Measurements from ENCODE around the gene CANT1.
"Not testable (repeated sequence)": the region's sequence is repeated elsewhere in the genome, so short reads cannot be mapped to it uniquely, and the experiment has no call there.

CANT1 gene

GRCh38 chr17:78970834-78971755, 38.5 kb downstream of the CANT1 start:
- no peaks in the 10 kb centered on the region for H3K9me3 ChIP-seq (ENCODE audit: low read depth, low read length)
- DNase-seq (ENCODE audit: low read depth, low spot score) = no peak
- H3K4me3 ChIP-seq = no peak overlapping the region
- peaks cover 7% of the 10 kb centered on the region; the same call in 1 of the 2 replicates for H3K36me3 ChIP-seq (ENCODE audit: insufficient read depth, low read length)
- TF ChIP-seq FOXP2 (optimal IDR thresholded peaks at IDR 0.05; ENCODE audit: control extremely low read depth, extremely low read length, insufficient read depth) (peak; percentile 17), EZH2 (IDR thresholded peaks at IDR 0.05) (no peak)
- H3K27ac ChIP-seq = no peak overlapping the region
- H3K9ac ChIP-seq (ENCODE audit: insufficient read length) = no peak overlapping the region

GRCh38 chr17:78969865-78970264, 39.7 kb downstream of the CANT1 start:
- H3K9ac ChIP-seq (ENCODE audit: insufficient read length) = no peak overlapping the region
- H3K36me3 ChIP-seq (ENCODE audit: insufficient read depth, low read length) = peaks cover 7% of the 10 kb centered on the region; the same call in 1 of the 2 replicates
- no peaks in the 10 kb centered on the region for H3K9me3 ChIP-seq (ENCODE audit: low read depth, low read length)
- no peak for TF ChIP-seq FOXP2 (optimal IDR thresholded peaks at IDR 0.05; ENCODE audit: control extremely low read depth, extremely low read length, insufficient read depth)
- no peak for TF ChIP-seq EZH2 (IDR thresholded peaks at IDR 0.05)
- TF ChIP-seq POLR2AphosphoS5 (IDR thresholded peaks at IDR 0.05; ENCODE audit: borderline replicate concordance, low read depth, low read length) = no peak
- H3K27ac ChIP-seq = no peak overlapping the region
- DNase-seq (ENCODE audit: low read depth, low spot score) = no peak
- H3K4me3 ChIP-seq = no peak overlapping the region

- Histone ChIP-seq H3K36me3 (ENCODE audit: insufficient read depth, low read length) (no peaks in the 10 kb centered on the region; the same call in 1 of the 2 replicates), H3K27ac (no peak overlapping the region), H3K9ac (ENCODE audit: insufficient read length) (no peak overlapping the region), H3K4me3 (no peak overlapping the region), H3K9me3 (ENCODE audit: low read depth, low read length) (no peaks in the 10 kb centered on the region)
- TF ChIP-seq POLR2AphosphoS5 (IDR thresholded peaks at IDR 0.05; ENCODE audit: borderline replicate concordance, low read depth, low read length) = no peak
- no peak for TF ChIP-seq EZH2 (IDR thresholded peaks at IDR 0.05)
- no peak for TF ChIP-seq FOXP2 (optimal IDR thresholded peaks at IDR 0.05; ENCODE audit: control extremely low read depth, extremely low read length, insufficient read depth)
- no peak for DNase-seq (ENCODE audit: low read depth, low spot score)
Observed at GRCh38 chr17:78967782-78968362, 41.7 kb downstream of the CANT1 start.

GRCh38 chr17:78966910-78967600, 42.5 kb downstream of the CANT1 start:
- no peak overlapping the region for H3K27ac ChIP-seq
- no peak overlapping the region for H3K9ac ChIP-seq (ENCODE audit: insufficient read length)
- H3K9me3 ChIP-seq (ENCODE audit: low read depth, low read length) = no peaks in the 10 kb centered on the region
- no peak overlapping the region for H3K4me3 ChIP-seq
- no peaks in the 10 kb centered on the region; the same call in 1 of the 2 replicates for H3K36me3 ChIP-seq (ENCODE audit: insufficient read depth, low read length)
- no peak for DNase-seq (ENCODE audit: low read depth, low spot score)
- TF ChIP-seq POLR2AphosphoS5 (IDR thresholded peaks at IDR 0.05; ENCODE audit: borderline replicate concordance, low read depth, low read length) (no peak), FOXP2 (optimal IDR thresholded peaks at IDR 0.05; ENCODE audit: control extremely low read depth, extremely low read length, insufficient read depth) (no peak), EZH2 (IDR thresholded peaks at IDR 0.05) (no peak)

GRCh38 chr17:78966123-78966813, 43.3 kb downstream of the CANT1 start:
- Histone ChIP-seq H3K9me3 (ENCODE audit: low read depth, low read length) (no peaks in the 10 kb centered on the region), H3K27ac (no peak overlapping the region), H3K9ac (ENCODE audit: insufficient read length) (no peak overlapping the region), H3K36me3 (ENCODE audit: insufficient read depth, low read length) (no peaks in the 10 kb centered on the region; the same call in 1 of the 2 replicates), H3K4me3 (no peak overlapping the region)
- TF ChIP-seq FOXP2 (optimal IDR thresholded peaks at IDR 0.05; ENCODE audit: control extremely low read depth, extremely low read length, insufficient read depth) (no peak), EZH2 (IDR thresholded peaks at IDR 0.05) (no peak), POLR2AphosphoS5 (IDR thresholded peaks at IDR 0.05; ENCODE audit: borderline replicate concordance, low read depth, low read length) (no peak)
- DNase-seq (ENCODE audit: low read depth, low spot score) = no peak

- DNase-seq (ENCODE audit: low read depth, low spot score) = no peak
- Histone ChIP-seq H3K9ac (ENCODE audit: insufficient read length) (no peak overlapping the region), H3K4me3 (no peak overlapping the region)
Observed at GRCh38 chr17:78965491-78965924, 44.1 kb downstream of the CANT1 start.

GRCh38 chr17:78963378-78963777, 46.2 kb downstream of the CANT1 start:
- Histone ChIP-seq H3K36me3 (ENCODE audit: insufficient read depth, low read length) (no peaks in the 10 kb centered on the region), H3K9ac (ENCODE audit: insufficient read length) (no peak overlapping the region), H3K9me3 (ENCODE audit: low read depth, low read length) (no peaks in the 10 kb centered on the region), H3K4me3 (no peak overlapping the region), H3K27ac (no peak overlapping the region)
- TF ChIP-seq POLR2AphosphoS5 (IDR thresholded peaks at IDR 0.05; ENCODE audit: borderline replicate concordance, low read depth, low read length) = no peak
- no peak for TF ChIP-seq EZH2 (IDR thresholded peaks at IDR 0.05)
- no peak for TF ChIP-seq FOXP2 (optimal IDR thresholded peaks at IDR 0.05; ENCODE audit: control extremely low read depth, extremely low read length, insufficient read depth)
- DNase-seq (ENCODE audit: low read depth, low spot score) = no peak

More at GRCh38 chr17:78965491-78965924, 44.1 kb downstream of the CANT1 start:
- Histone ChIP-seq H3K27ac (no peak overlapping the region), H3K9me3 (ENCODE audit: low read depth, low read length) (no peaks in the 10 kb centered on the region), H3K36me3 (ENCODE audit: insufficient read depth, low read length) (no peaks in the 10 kb centered on the region; the same call in 1 of the 2 replicates)
- TF ChIP-seq EZH2 (IDR thresholded peaks at IDR 0.05) (no peak), POLR2AphosphoS5 (IDR thresholded peaks at IDR 0.05; ENCODE audit: borderline replicate concordance, low read depth, low read length) (no peak), FOXP2 (optimal IDR thresholded peaks at IDR 0.05; ENCODE audit: control extremely low read depth, extremely low read length, insufficient read depth) (no peak)

- not testable (repeated sequence) for H3K27ac ChIP-seq; DNase-seq (ENCODE audit: low read depth, low spot score); H3K9me3 ChIP-seq (ENCODE audit: low read depth, low read length); H3K36me3 ChIP-seq (ENCODE audit: insufficient read depth, low read length); H3K9ac ChIP-seq (ENCODE audit: insufficient read length); H3K4me3 ChIP-seq
Observed at GRCh38 chr17:78962984-78963348, 46.6 kb downstream of the CANT1 start.
